ENCODE results near the gene COX7B2. TPM values are rescaled to one million over a fixed set of nuclear protein-coding genes. Genes with fewer than 3 reads are reported as not detected.

Gene COX7B2
- total RNA-seq, 4 donors from 2014 or later = not detected

DNA sequence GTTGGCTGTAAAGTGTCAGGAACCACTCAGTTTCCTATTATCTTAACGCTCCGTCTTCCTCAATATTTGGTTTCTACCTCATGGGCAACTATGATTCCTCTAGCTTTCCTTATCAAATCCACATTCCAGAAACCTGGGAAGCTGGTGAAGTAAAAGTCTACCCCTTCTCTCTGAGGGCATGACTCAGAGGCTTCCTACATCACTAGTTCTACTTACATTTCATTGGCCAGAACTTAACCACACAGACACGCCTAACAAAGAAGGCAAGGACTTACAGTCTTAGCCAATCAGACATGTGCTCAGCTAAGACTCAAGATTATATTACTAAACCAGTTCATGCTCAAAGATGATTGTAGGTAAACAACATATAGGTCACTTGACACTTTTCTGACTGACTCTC is 30.4 kb downstream of the COX7B2 start:
- Histone ChIP-seq H3K27ac (no peak overlapping the region), H3K4me1 (no peaks in the 10 kb centered on the region)
- WGBS, 2 donors = 87 to 94% methylated on average over 3 of the region's 3 CpGs

GRCh38 chr4:46874811-46875210 is 34.2 kb downstream of the COX7B2 start:
- 29 to 43% methylated on average over 1 of the region's 1 CpG for WGBS, 2 donors
- H3K9me3 ChIP-seq = peaks cover 0 to 11% (median 3%) of the 10 kb centered on the region in 4 donors
- TF ChIP-seq, protein P1, sequence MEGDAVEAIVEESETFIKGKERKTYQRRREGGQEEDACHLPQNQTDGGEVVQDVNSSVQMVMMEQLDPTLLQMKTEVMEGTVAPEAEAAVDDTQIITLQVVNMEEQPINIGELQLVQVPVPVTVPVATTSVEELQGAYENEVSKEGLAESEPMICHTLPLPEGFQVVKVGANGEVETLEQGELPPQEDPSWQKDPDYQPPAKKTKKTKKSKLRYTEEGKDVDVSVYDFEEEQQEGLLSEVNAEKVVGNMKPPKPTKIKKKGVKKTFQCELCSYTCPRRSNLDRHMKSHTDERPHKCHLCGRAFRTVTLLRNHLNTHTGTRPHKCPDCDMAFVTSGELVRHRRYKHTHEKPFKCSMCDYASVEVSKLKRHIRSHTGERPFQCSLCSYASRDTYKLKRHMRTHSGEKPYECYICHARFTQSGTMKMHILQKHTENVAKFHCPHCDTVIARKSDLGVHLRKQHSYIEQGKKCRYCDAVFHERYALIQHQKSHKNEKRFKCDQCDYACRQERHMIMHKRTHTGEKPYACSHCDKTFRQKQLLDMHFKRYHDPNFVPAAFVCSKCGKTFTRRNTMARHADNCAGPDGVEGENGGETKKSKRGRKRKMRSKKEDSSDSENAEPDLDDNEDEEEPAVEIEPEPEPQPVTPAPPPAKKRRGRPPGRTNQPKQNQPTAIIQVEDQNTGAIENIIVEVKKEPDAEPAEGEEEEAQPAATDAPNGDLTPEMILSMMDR (IDR thresholded peaks at IDR 0.05) = no peak
- TF ChIP-seq POLR2A (IDR thresholded peaks at IDR 0.05) = no peak
- no peak for TF ChIP-seq EP300 (IDR thresholded peaks at IDR 0.05)
- no peaks in the 10 kb centered on the region for H3K4me1 ChIP-seq
- no peak overlapping the region for H3K4me3 ChIP-seq
- no peaks in the 10 kb centered on the region for H3K36me3 ChIP-seq
- no peak for DNase-seq (ENCODE audit: low spot score in 2 of 2)
- no peaks in the 10 kb centered on the region for H3K27me3 ChIP-seq
- H3K27ac ChIP-seq = no peak overlapping the region

More for the DNA sequence above, 30.4 kb downstream of the COX7B2 start:
- Histone ChIP-seq H3K36me3 (no peaks in the 10 kb centered on the region), H3K9me3 (no peaks in the 10 kb centered on the region), H3K27me3 (no peaks in the 10 kb centered on the region), H3K4me3 (no peak overlapping the region)
- DNase-seq (ENCODE audit: low spot score in 2 of 2) = no peak
- TF ChIP-seq EP300 (IDR thresholded peaks at IDR 0.05) = no peak
- TF ChIP-seq, protein P1 (IDR thresholded peaks at IDR 0.05) = no peak
- no peak for TF ChIP-seq POLR2A (IDR thresholded peaks at IDR 0.05)

GRCh38 chr4:46870411-46870810 is 38.6 kb downstream of the COX7B2 start:
- TF ChIP-seq, protein P1 (IDR thresholded peaks at IDR 0.05) = no peak
- TF ChIP-seq EP300 (IDR thresholded peaks at IDR 0.05) = no peak
- no peak for TF ChIP-seq POLR2A (IDR thresholded peaks at IDR 0.05)
- no peaks in the 10 kb centered on the region for H3K36me3 ChIP-seq
- no peaks in the 10 kb centered on the region for H3K4me1 ChIP-seq
- no peak overlapping the region for H3K4me3 ChIP-seq
- peaks cover 0 to 11% (median 3%) of the 10 kb centered on the region in 4 donors for H3K9me3 ChIP-seq
- H3K27ac ChIP-seq = no peak overlapping the region
- WGBS, 2 donors = 58 to 65% methylated on average over 2 of the region's 2 CpGs
- H3K27me3 ChIP-seq = no peaks in the 10 kb centered on the region
- DNase-seq (ENCODE audit: low spot score in 2 of 2) = no peak

- H3K4me1 ChIP-seq = no peaks in the 10 kb centered on the region
- H3K27ac ChIP-seq = no peak overlapping the region
- no peaks in the 10 kb centered on the region for H3K9me3 ChIP-seq
- H3K36me3 ChIP-seq = no peaks in the 10 kb centered on the region
- H3K4me3 ChIP-seq = no peak overlapping the region
- no peak for TF ChIP-seq EP300 (IDR thresholded peaks at IDR 0.05)
- no peak for TF ChIP-seq POLR2A (IDR thresholded peaks at IDR 0.05)
- TF ChIP-seq, protein P1 (IDR thresholded peaks at IDR 0.05) = no peak
- H3K27me3 ChIP-seq = no peaks in the 10 kb centered on the region
- DNase-seq (ENCODE audit: low spot score in 2 of 2) = no peak
Observed at GRCh38 chr4:46856333-46856732, 52.7 kb downstream of the COX7B2 start.

GRCh38 chr4:46852800-46853199 is 56.2 kb downstream of the COX7B2 start:
- Histone ChIP-seq H3K36me3 (no peaks in the 10 kb centered on the region), H3K4me1 (no peaks in the 10 kb centered on the region), H3K27me3 (no peaks in the 10 kb centered on the region), H3K9me3 (no peaks in the 10 kb centered on the region), H3K27ac (no peak overlapping the region), H3K4me3 (no peak overlapping the region)
- no peak for DNase-seq (ENCODE audit: low spot score in 2 of 2)
- TF ChIP-seq POLR2A (IDR thresholded peaks at IDR 0.05) = no peak
- no peak for TF ChIP-seq EP300 (IDR thresholded peaks at IDR 0.05)
- TF ChIP-seq, protein P1 (IDR thresholded peaks at IDR 0.05) = no peak
- 81 to 89% methylated on average over 4 of the region's 4 CpGs for WGBS, 2 donors

Measured in tibial nerve (tissue), 4 donors.